PC-3 (cell line): ENCODE data around the gene TRIM24. TPM values are rescaled to one million over a fixed set of nuclear protein-coding genes. Genes with fewer than 3 reads are reported as not detected.

ENCODE experiments used
- ATAC-seq: fragments of 200-7000 bp; cut with Tn5 transposase; 2 replicates; pipeline ENCODE4 v1.9.1; 2020; ENCODE audit warnings: mild to moderate bottlenecking, moderate library complexity
- BruUV-seq: library from RNA; stranded (reverse); fragments of 400-500 nt; replicated peaks from 2 replicates; lab custom pipeline; 2021; lab: Mats Ljungman, UMichigan
- CTCF ChIA-PET: fragments of 300-600 bp; sonication (Branson Sonifier 250); formaldehyde crosslinking; loops from one replicate; lab custom pipeline; 2022; ENCODE audit warnings: antibody characterized with exemption; lab: Charles Lee
- POLR2A ChIA-PET: fragments of 300-600 bp; sonication (Branson Sonifier 250); formaldehyde crosslinking; loops from one replicate; lab custom pipeline; 2022; ENCODE audit warnings: antibody characterized with exemption; ENCODE audit not compliant: unreplicated experiment; lab: Charles Lee
- DNase-seq: peaks from one replicate; pipeline ENCODE4 v3.0.0-alpha.2; 2015
- H2AFZ ChIP-seq: fragments of 300-600 bp; sonication (generic); 2 replicates; pipeline ENCODE4 v1.6.0; 2016; ENCODE audit warnings: antibody characterized with exemption, low read length
- H3F3A ChIP-seq: fragments of 300-600 bp; sonication (generic); one replicate; pipeline ENCODE4 v1.6.0; 2017; ENCODE audit warnings: antibody characterized with exemption, low read length, control low read depth, mild to moderate bottlenecking; ENCODE audit not compliant: unreplicated experiment
- H3K27ac ChIP-seq: fragments of 300-600 bp; sonication (generic); 2 replicates; pipeline ENCODE4 v1.5.1; 2016; ENCODE audit warnings: mild to moderate bottlenecking, low read length
- H3K27me3 ChIP-seq: fragments of 300-600 bp; sonication (generic); 2 replicates; pipeline ENCODE4 v1.6.1; 2016; ENCODE audit warnings: low read length, mixed read lengths
- H3K36me3 ChIP-seq: fragments of 300-600 bp; sonication (generic); 2 replicates; pipeline ENCODE4 v1.6.1; 2016; ENCODE audit warnings: low read depth, mixed run types, low read length, mixed read lengths
- H3K4me1 ChIP-seq: fragments of 300-600 bp; sonication (generic); 2 replicates; pipeline ENCODE4 v1.5.1; 2016; ENCODE audit warnings: low read length; ENCODE audit not compliant: insufficient read depth
- H3K4me2 ChIP-seq: fragments of 300-600 bp; sonication (generic); 2 replicates; pipeline ENCODE4 v1.6.0; 2016; ENCODE audit warnings: low read length
- H3K4me3 ChIP-seq: fragments of 300-600 bp; sonication (generic); 2 replicates; pipeline ENCODE4 v1.5.1; 2016; ENCODE audit warnings: mild to moderate bottlenecking, low read length, mixed read lengths
- H3K79me2 ChIP-seq: fragments of 300-600 bp; sonication (generic); 2 replicates; pipeline ENCODE4 v1.6.1; 2017; ENCODE audit warnings: low read length, mixed read lengths
- H3K9ac ChIP-seq: fragments of 300-600 bp; sonication (generic); 2 replicates; pipeline ENCODE4 v1.6.0; 2016; ENCODE audit warnings: mild to moderate bottlenecking, low read length
- H3K9me2 ChIP-seq: fragments of 300-600 bp; sonication (generic); replicated peaks from 2 replicates; pipeline ENCODE4 v1.6.1; 2016; ENCODE audit warnings: mixed run types, low read length, mixed read lengths
- H3K9me3 ChIP-seq: fragments of 300-600 bp; sonication (generic); 2 replicates; pipeline ENCODE4 v1.6.1; 2016; ENCODE audit warnings: low read length, mixed read lengths
- H4K20me1 ChIP-seq: fragments of 300-600 bp; sonication (generic); 2 replicates; pipeline ENCODE4 v1.6.1; 2016; ENCODE audit warnings: low read length, mixed read lengths
- EZH2 ChIP-seq: fragments of 300-600 bp; sonication (generic); IDR thresholded peaks from one replicate; pipeline ENCODE4 v1.6.1; 2017; ENCODE audit warnings: antibody characterized with exemption, mild to moderate bottlenecking, low read length; ENCODE audit not compliant: unreplicated experiment
- EZH2phosphoT487 ChIP-seq: fragments of 300-600 bp; sonication (generic); IDR thresholded peaks from 2 replicates; pipeline ENCODE4 v1.6.1; 2018; ENCODE audit warnings: mild to moderate bottlenecking, antibody characterized with exemption, low read length, borderline replicate concordance
- intact Hi-C: fragments of 100-400 bp; cut with micrococcal nuclease; formaldehyde crosslinking; loops from 2 replicates; pipeline ENCODE4 v1.9.0; 2023
- total RNA-seq: library from RNA; depleted of rRNA; stranded (reverse); fragments of >200 nt; gene quantifications from 2 replicates; pipeline ENCODE4 v1.2.3, GENCODE V29; 2014
- TF ChIP-seq, protein P1 (sequence below): fragments of 300-600 bp; sonication (generic); conservative IDR thresholded peaks from 2 replicates; pipeline ENCODE4 v1.5.1; 2017; ENCODE audit warnings: antibody characterized with exemption, low read depth, mild to moderate bottlenecking, low read length

The TRIM24 gene
- total RNA-seq, 1 experiment from 2014 or later: 12.9 TPM

DNA sequence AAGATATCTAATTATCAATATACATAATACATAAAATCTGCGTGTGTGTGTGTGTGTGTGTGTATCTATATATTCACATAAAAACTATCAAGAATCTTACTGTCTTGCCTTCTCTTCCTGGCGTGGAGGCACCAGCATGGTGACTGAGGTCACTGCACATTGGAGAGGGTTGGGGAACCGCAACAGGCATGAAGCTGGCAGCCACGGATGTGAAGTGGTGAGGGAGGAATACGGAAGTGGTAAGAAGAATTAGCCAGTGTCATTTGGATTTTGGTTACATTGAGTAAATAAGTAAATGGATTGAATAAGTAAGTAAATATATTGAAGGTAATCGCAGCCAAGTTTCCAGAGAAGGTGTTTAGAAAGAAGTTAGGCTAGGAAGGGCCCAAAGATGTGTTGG is 85.1 kb downstream of the TRIM24 start:
- Histone ChIP-seq H3K9ac (no peak overlapping the region), H3K79me2 (no peaks in the 10 kb centered on the region), H3K27me3 (no peaks in the 10 kb centered on the region), H3K9me3 (no peaks in the 10 kb centered on the region), H3K9me2 (no peaks in the 10 kb centered on the region), H3K4me3 (no peak overlapping the region), H2AFZ (no peak overlapping the region), H3F3A (no peaks in the 10 kb centered on the region), H3K4me2 (no peak overlapping the region), H3K4me1 (no peaks in the 10 kb centered on the region), H3K27ac (no peak overlapping the region), H4K20me1 (no peaks in the 10 kb centered on the region), H3K36me3 (peaks cover 5% of the 10 kb centered on the region; the same call in 1 of the 2 replicates)
- DNase-seq: peak; percentile 5
- CTCF ChIA-PET: no interaction called here
- no TSS peak for BruUV-seq
- intact Hi-C loops: no loop called here
- POLR2A ChIA-PET: no interaction called here
- ATAC-seq: peak; percentile 35; the same call in 1 of the 2 replicates
- TF ChIP-seq EZH2 (no peak), EZH2phosphoT487 (no peak)
- TF ChIP-seq, protein P1, sequence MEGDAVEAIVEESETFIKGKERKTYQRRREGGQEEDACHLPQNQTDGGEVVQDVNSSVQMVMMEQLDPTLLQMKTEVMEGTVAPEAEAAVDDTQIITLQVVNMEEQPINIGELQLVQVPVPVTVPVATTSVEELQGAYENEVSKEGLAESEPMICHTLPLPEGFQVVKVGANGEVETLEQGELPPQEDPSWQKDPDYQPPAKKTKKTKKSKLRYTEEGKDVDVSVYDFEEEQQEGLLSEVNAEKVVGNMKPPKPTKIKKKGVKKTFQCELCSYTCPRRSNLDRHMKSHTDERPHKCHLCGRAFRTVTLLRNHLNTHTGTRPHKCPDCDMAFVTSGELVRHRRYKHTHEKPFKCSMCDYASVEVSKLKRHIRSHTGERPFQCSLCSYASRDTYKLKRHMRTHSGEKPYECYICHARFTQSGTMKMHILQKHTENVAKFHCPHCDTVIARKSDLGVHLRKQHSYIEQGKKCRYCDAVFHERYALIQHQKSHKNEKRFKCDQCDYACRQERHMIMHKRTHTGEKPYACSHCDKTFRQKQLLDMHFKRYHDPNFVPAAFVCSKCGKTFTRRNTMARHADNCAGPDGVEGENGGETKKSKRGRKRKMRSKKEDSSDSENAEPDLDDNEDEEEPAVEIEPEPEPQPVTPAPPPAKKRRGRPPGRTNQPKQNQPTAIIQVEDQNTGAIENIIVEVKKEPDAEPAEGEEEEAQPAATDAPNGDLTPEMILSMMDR: no peak

DNA sequence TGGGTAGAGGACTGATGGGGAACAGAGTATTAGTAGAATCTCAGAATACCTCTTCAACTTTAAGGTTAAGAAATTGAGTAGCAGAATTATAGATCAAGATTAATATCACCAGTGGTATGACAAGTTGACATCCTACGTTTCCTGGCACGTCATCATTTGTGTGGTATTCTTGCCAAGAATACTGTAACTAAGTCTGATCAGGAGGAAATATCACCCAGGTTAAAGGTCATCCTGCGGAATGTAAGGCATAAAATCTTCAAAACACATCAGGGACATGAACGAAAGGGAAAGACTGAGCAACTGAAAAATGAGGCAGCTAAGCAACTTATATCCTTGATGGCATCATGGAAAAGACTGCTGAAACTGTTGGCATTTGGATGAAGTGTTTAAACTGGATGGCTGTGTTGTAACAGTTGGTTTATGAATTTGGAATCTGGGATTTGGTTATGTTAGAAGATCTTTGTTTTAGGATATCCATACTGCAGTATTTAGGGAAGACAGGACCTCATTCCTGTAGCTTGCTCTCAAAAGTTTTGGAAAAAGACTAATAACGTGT is 86.1 kb downstream of the TRIM24 start:
- no peak overlapping the region for H3K27ac ChIP-seq

DNA sequence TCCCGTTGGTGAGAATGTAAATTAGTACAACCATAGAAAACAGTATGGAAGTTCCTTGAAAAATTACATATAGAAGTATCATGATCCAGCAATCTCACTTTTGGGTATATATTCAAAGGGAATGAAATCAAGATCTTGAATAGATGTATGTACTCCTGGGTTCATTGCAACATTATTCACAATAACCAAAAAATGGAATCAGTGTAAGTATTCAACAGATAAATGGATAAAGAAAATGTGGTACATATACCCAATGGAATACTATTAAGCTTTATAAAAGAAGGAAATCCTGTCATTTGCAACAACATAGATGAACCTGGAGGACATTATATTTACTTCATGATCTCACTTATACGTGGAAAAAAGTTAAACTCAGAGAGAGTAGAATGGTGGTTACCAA is 86.8 kb downstream of the TRIM24 start:
- TF ChIP-seq EZH2phosphoT487 (no peak), EZH2 (no peak)
- TF ChIP-seq, protein P1: no peak
- Histone ChIP-seq H3F3A (no peaks in the 10 kb centered on the region), H3K27me3 (no peaks in the 10 kb centered on the region), H4K20me1 (no peaks in the 10 kb centered on the region), H2AFZ (no peak overlapping the region), H3K27ac (no peak overlapping the region), H3K9me3 (no peaks in the 10 kb centered on the region), H3K9me2 (no peaks in the 10 kb centered on the region), H3K36me3 (peaks cover 10% of the 10 kb centered on the region; the same call in 1 of the 2 replicates), H3K4me1 (no peaks in the 10 kb centered on the region), H3K4me3 (no peak overlapping the region), H3K79me2 (no peaks in the 10 kb centered on the region), H3K4me2 (no peak overlapping the region), H3K9ac (no peak overlapping the region)
- CTCF ChIA-PET: no interaction called here
- ATAC-seq (no peak), DNase-seq (no peak)
- BruUV-seq: no TSS peak
- intact Hi-C loops: no loop called here
- POLR2A ChIA-PET: no interaction called here

More for the DNA sequence above, 86.1 kb downstream of the TRIM24 start:
- intact Hi-C loops: no loop called here
- Histone ChIP-seq H3K79me2 (no peaks in the 10 kb centered on the region), H3K9me2 (no peaks in the 10 kb centered on the region), H3K36me3 (peaks cover 3% of the 10 kb centered on the region; the same call in 1 of the 2 replicates), H3K4me3 (no peak overlapping the region), H3K27me3 (no peaks in the 10 kb centered on the region), H3K9ac (no peak overlapping the region), H3K4me1 (no peaks in the 10 kb centered on the region), H3K4me2 (no peak overlapping the region), H4K20me1 (no peaks in the 10 kb centered on the region), H3K9me3 (no peaks in the 10 kb centered on the region), H3F3A (no peaks in the 10 kb centered on the region), H2AFZ (no peak overlapping the region)
- DNase-seq (no peak), ATAC-seq (no peak)
- BruUV-seq: no TSS peak
- POLR2A ChIA-PET: no interaction called here
- TF ChIP-seq EZH2: no peak
- TF ChIP-seq EZH2phosphoT487: no peak
- TF ChIP-seq, protein P1: no peak
- CTCF ChIA-PET: no interaction called here
